HG03378 (cell line): ENCODE results near the gene MED17.
A peak's percentile ranks its signal among the peaks of the same experiment; 100 is the strongest.
"Not testable (repeated sequence)": the region's sequence is repeated elsewhere in the genome, so short reads cannot be mapped to it uniquely, and the experiment has no call there.

Source experiments
- ATAC-seq: cut with Tn5 transposase; IDR thresholded peaks from one replicate; pipeline ENCODE4 v1.9.1; 2021; ENCODE audit warnings: mild to moderate bottlenecking, moderate library complexity; ENCODE audit not compliant: unreplicated experiment

MED17 gene, protein sequence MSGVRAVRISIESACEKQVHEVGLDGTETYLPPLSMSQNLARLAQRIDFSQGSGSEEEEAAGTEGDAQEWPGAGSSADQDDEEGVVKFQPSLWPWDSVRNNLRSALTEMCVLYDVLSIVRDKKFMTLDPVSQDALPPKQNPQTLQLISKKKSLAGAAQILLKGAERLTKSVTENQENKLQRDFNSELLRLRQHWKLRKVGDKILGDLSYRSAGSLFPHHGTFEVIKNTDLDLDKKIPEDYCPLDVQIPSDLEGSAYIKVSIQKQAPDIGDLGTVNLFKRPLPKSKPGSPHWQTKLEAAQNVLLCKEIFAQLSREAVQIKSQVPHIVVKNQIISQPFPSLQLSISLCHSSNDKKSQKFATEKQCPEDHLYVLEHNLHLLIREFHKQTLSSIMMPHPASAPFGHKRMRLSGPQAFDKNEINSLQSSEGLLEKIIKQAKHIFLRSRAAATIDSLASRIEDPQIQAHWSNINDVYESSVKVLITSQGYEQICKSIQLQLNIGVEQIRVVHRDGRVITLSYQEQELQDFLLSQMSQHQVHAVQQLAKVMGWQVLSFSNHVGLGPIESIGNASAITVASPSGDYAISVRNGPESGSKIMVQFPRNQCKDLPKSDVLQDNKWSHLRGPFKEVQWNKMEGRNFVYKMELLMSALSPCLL

DNA sequence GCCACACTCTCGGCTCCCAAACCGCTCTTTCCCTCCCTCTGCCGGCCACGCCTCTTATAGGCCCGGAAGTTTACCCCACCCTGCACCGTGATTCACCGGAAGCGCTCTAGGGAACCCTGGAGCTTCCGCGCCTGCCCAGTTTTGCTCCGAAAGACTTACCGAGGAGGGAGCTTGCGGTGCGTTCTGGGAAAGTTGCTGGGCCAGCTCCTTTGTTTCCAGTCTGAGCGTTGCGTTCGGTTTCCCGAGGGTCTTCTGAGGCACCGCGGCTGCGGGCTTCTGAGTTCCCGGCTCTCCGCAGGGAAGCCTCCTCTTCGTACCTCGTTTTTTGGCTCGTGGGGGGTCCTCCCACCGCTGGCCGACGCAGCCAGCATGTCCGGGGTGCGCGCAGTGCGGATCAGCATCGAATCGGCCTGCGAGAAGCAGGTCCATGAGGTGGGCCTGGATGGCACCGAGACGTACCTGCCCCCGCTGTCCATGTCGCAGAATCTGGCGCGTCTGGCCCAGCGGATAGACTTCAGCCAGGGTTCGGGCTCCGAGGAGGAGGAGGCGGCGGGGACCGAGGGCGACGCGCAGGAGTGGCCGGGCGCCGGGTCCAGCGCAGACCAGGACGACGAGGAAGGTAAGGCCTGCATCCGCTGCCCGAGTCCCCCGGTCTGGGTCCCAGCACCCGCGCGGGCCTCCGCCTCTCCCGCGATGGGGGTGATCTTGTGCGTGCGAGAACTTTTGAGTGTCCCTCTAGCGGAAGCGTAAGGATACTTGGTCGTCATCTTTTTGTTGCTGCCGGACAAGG is at the start of gene MED17:
TSS of gene MED17 (plus strand) at position 138 of the 790 bp plus-strand sequence. CDS start at position 370, 232 bp downstream.
- ATAC-seq = peak; percentile 95

- no peak for ATAC-seq
Observed at GRCh38 chr11:93734427-93735222, 49.5 kb upstream of the MED17 start.

- ATAC-seq = no peak
Observed at GRCh38 chr11:93735627-93736026, 48.5 kb upstream of the MED17 start.

- ATAC-seq = no peak
Observed at GRCh38 chr11:93736129-93736528, 48.0 kb upstream of the MED17 start.

- ATAC-seq = no peak
Observed at GRCh38 chr11:93737904-93738612, 46.0 kb upstream of the MED17 start.

- ATAC-seq = no peak
Observed at GRCh38 chr11:93738647-93739081, 45.4 kb upstream of the MED17 start.

- no peak for ATAC-seq
Observed at GRCh38 chr11:93740031-93740729, 43.9 kb upstream of the MED17 start.

GRCh38 chr11:93740730-93741093 is 43.4 kb upstream of the MED17 start:
- peak; percentile 24 for ATAC-seq

- ATAC-seq = peak; percentile 79
Observed at GRCh38 chr11:93741094-93741881, 42.8 kb upstream of the MED17 start, which contains the start of the genes C11orf54 and TAF1D. Gene C11orf54, plus strand, starts transcription at chr11:93741672. Its CDS starts 5,722 bp downstream, at chr11:93747394. Gene TAF1D, minus strand, starts transcription at chr11:93741495. Its CDS starts 2,191 bp downstream, at chr11:93739304.

- ATAC-seq = no peak
Observed at GRCh38 chr11:93741882-93742226, 42.2 kb upstream of the MED17 start.

DNA sequence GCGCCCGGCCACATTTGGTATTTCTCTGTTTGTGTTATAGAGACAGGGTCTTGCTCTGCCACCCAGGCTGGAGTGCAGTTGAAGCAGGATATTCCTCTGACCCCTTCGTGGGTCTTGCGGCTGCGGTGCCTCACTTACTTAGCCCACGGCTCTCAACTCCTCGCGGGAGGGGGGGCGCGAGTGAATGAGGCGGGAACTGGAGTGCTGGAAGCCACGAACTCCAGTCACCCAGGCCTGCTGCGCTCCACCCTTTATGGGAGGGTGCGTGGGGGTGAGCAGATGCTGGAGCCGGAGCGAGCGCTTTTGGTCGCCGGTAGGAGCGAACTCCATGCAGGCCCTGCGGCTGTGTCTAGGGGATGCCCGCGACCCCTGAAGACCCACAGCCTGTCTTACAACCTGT is 40.8 kb upstream of the MED17 start:
- no peak for ATAC-seq

DNA sequence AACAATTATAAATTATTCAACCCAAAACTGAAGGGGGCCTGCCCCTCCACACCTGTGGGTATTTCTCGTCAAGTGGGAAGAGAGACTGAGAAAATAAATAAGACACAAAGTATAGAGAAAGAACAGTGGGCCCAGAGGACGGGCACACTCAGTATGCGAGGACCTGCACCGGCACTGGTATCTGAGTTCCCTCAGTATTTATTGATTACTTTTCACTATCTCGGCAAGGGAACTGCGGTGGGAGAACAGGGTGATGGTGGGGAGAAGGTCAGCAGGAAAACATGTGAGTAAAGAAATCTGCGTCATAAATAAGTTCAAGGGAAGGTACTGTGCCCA is 39.4 kb upstream of the MED17 start:
- ATAC-seq = no peak

- ATAC-seq = not testable (repeated sequence)
Observed at GRCh38 chr11:93745005-93745755, 38.9 kb upstream of the MED17 start.

- no peak for ATAC-seq
Observed at GRCh38 chr11:93746101-93746500, 38.0 kb upstream of the MED17 start.

DNA sequence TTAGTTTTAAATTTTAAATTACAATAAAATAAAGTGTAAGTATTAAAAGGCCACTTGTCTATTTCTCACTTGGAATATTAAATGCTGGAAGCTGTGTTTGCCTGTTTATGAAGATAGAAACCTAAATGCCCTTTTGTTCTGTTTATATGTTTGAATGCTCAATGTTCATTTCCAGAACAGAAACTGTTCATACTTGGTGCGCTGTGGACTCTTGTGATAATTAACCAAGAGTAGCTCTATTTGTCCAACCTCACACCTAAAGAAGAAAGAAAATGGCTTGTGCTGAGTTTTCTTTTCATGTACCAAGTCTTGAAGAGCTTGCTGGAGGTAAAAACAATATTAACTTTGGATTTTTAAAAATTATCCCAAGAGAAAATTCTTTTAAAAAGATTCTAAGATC is 37.0 kb upstream of the MED17 start:
- ATAC-seq = peak; percentile 87

DNA sequence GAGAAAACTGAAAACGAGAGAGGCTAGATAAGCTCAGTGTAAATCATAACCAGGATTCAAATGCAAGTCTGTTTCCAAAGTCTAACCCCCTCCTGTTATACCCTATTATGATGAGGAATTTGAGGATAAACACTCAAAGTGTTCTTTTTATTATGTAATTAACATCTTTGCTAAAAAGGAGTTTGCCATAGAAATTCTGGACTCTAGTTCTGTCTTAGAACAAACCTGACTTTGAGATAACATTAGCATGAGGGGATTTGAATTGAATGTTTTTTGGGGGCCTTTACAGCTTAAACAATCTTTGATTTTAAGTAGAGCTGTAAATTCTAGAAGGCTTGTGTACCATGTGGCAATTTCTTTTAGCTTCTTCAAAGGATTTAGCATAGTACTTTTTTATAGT is 33.1 kb upstream of the MED17 start:
- no peak for ATAC-seq

GRCh38 chr11:93753241-93753640 is 30.8 kb upstream of the MED17 start:
- ATAC-seq = no peak

DNA sequence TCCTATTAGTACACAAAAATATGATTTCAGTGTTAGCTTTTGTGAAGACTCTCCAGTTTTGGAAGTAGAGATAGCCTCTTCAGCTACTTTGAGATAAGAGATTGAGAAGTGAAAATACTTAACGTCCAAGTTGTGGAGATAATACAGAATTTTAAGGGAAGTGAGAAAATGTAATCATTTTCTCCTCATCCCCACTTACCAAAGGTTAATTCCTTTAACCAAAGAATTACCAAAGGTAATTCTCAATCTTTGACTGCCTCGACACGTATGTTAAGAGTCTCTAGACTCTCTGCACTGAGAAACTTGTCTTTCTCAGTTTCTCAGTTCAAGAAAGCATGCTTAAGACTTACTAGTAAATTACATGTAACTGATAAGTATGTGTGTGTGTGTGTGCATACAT is 27.3 kb upstream of the MED17 start:
- no peak for ATAC-seq
